Neural cell (in vitro differentiated cells): ENCODE measurements around the gene SERGEF. TPM values are rescaled to one million over a fixed set of nuclear protein-coding genes. Genes with fewer than 3 reads are reported as not detected.

Experiments used
- H2AFZ ChIP-seq: fragments of 200-600, 300-800 bp; sonication (generic), shearing (Covaris generic); 2 replicates; pipeline ENCODE4 v1.6.0; 2014; ENCODE audit warnings: low read depth, mild to moderate bottlenecking, antibody characterized with exemption, low read length, moderate library complexity
- H3F3A ChIP-seq: fragments of 200-600 bp; shearing (Covaris generic); 2 replicates; pipeline ENCODE4 v1.6.1; 2016; ENCODE audit warnings: mild to moderate bottlenecking, moderate library complexity, mixed read lengths, antibody characterized with exemption, low read length; ENCODE audit not compliant: insufficient read depth, poor library complexity, severe bottlenecking
- H3K27ac ChIP-seq: fragments of 200-600, 300-800 bp; sonication (generic), shearing (Covaris generic); 2 replicates; pipeline ENCODE4 v1.5.1; 2014; ENCODE audit warnings: mild to moderate bottlenecking, low read length, moderate library complexity
- H3K27me3 ChIP-seq: fragments of 300-800, 200-600 bp; sonication (generic), shearing (Covaris generic); 2 replicates; pipeline ENCODE4 v1.6.0; 2014; ENCODE audit warnings: mild to moderate bottlenecking, low read depth, low read length, moderate library complexity; ENCODE audit not compliant: insufficient read depth
- H3K36me3 ChIP-seq: fragments of 300-800, 200-600 bp; sonication (generic), shearing (Covaris generic); 2 replicates; pipeline ENCODE4 v1.5.1; 2014; ENCODE audit warnings: mild to moderate bottlenecking, antibody characterized with exemption, low read length, moderate library complexity; ENCODE audit not compliant: insufficient read depth
- H3K4me2 ChIP-seq: fragments of 300-800, 200-600 bp; sonication (generic), shearing (Covaris generic); 2 replicates; pipeline ENCODE4 v1.6.0; 2014; ENCODE audit warnings: mild to moderate bottlenecking, low read length
- H3K4me3 ChIP-seq: fragments of 300-800, 200-600 bp; sonication (generic), shearing (Covaris generic); 2 replicates; pipeline ENCODE4 v1.5.1; 2014; ENCODE audit warnings: mild to moderate bottlenecking, low read length, moderate library complexity
- H3K79me2 ChIP-seq: fragments of 200-600 bp; shearing (Covaris generic); replicated peaks from 2 replicates; pipeline ENCODE4 v1.6.0; 2014; ENCODE audit warnings: mild to moderate bottlenecking, low read length, moderate library complexity; ENCODE audit not compliant: insufficient read depth
- H3K9ac ChIP-seq: fragments of 300-800, 200-600 bp; sonication (generic), shearing (Covaris generic); 2 replicates; pipeline ENCODE4 v1.6.1; 2016; ENCODE audit warnings: mild to moderate bottlenecking, low read length, mixed read lengths
- H3K9me2 ChIP-seq: fragments of 200-600 bp; shearing (Covaris generic); 2 replicates; pipeline ENCODE4 v1.6.1; 2016; ENCODE audit warnings: mild to moderate bottlenecking, low read length, mixed read lengths; ENCODE audit not compliant: insufficient read depth
- H3K9me3 ChIP-seq: fragments of 200-600, 300-800 bp; sonication (generic), shearing (Covaris generic); 2 replicates; pipeline ENCODE4 v1.6.1; 2016; ENCODE audit warnings: mild to moderate bottlenecking, mixed run types, low read length, moderate library complexity, mixed read lengths
- H4K20me1 ChIP-seq: fragments of 200-600 bp; shearing (Covaris generic); 2 replicates; pipeline ENCODE4 v1.6.1; 2016; ENCODE audit warnings: mild to moderate bottlenecking, mixed run types; ENCODE audit not compliant: insufficient read depth
- CTCF ChIP-seq: fragments of 450-650 bp; IDR thresholded peaks from 2 replicates; pipeline ENCODE4 v1.5.1; 2014; ENCODE audit warnings: antibody characterized with exemption, mild to moderate bottlenecking, moderate library complexity; ENCODE audit not compliant: poor library complexity, severe bottlenecking
- EP300 ChIP-seq: fragments of 450-650 bp; conservative IDR thresholded peaks from 2 replicates; pipeline ENCODE4 v1.6.1; 2014; ENCODE audit warnings: antibody characterized with exemption, mild to moderate bottlenecking, moderate library complexity; ENCODE audit not compliant: poor library complexity, severe bottlenecking
- EZH2 ChIP-seq: fragments of 200-600, 300-800 bp; shearing (Covaris generic), sonication (generic); IDR thresholded peaks from 2 replicates; pipeline ENCODE4 v1.6.1; 2014; ENCODE audit warnings: antibody characterized with exemption, low read length, borderline replicate concordance, mild to moderate bottlenecking; ENCODE audit not compliant: insufficient read depth, poor library complexity, severe bottlenecking
- MXI1 ChIP-seq: fragments of 450-650 bp; conservative IDR thresholded peaks from 2 replicates; pipeline ENCODE4 v1.6.1; 2014; ENCODE audit warnings: antibody characterized with exemption, mild to moderate bottlenecking; ENCODE audit not compliant: poor library complexity, severe bottlenecking
- POLR2AphosphoS5 ChIP-seq: IDR thresholded peaks from 2 replicates; pipeline ENCODE4 v1.6.1; 2012
- RAD21 ChIP-seq: fragments of 450-650 bp; conservative IDR thresholded peaks from 2 replicates; pipeline ENCODE4 v1.6.1; 2014; ENCODE audit warnings: antibody characterized with exemption, mild to moderate bottlenecking, moderate library complexity
- SMC3 ChIP-seq: fragments of 450-650 bp; conservative IDR thresholded peaks from 2 replicates; pipeline ENCODE4 v1.6.1; 2014; ENCODE audit warnings: antibody characterized with exemption, mild to moderate bottlenecking, moderate library complexity; ENCODE audit not compliant: poor library complexity
- TAF1 ChIP-seq: IDR thresholded peaks from 2 replicates; pipeline ENCODE4 v1.6.1; 2012; ENCODE audit warnings: low read depth
- polyA plus RNA-seq: library from polyadenylated mRNA; depleted of rRNA; stranded (reverse); fragments of >200 nt; gene quantifications from 2 replicates; pipeline ENCODE4 v1.2.3, GENCODE V29; 2014
- TF ChIP-seq, protein P1 (sequence below): IDR thresholded peaks from 2 replicates; pipeline ENCODE4 v1.6.1; 2012; ENCODE audit warnings: borderline replicate concordance

The SERGEF gene
- polyA plus RNA-seq, 1 donor from 2014 or later = 49.6 TPM

GRCh38 chr11:17812865-17813187 lies 200.0 kb downstream of the SERGEF start:
- Histone ChIP-seq H3K9ac (no peak overlapping the region), H2AFZ (no peak overlapping the region), H3F3A (no peaks in the 10 kb centered on the region), H3K4me3 (no peak overlapping the region), H3K4me2 (no peak overlapping the region), H3K27ac (no peak overlapping the region), H3K27me3 (no peaks in the 10 kb centered on the region), H3K36me3 (no peaks in the 10 kb centered on the region), H3K9me2 (no peaks in the 10 kb centered on the region), H3K9me3 (no peaks in the 10 kb centered on the region), H3K79me2 (no peaks in the 10 kb centered on the region), H4K20me1 (no peaks in the 10 kb centered on the region)
- TF ChIP-seq EP300 (no peak), SMC3 (no peak), POLR2AphosphoS5 (no peak), RAD21 (no peak), EZH2 (no peak), TAF1 (no peak)

DNA sequence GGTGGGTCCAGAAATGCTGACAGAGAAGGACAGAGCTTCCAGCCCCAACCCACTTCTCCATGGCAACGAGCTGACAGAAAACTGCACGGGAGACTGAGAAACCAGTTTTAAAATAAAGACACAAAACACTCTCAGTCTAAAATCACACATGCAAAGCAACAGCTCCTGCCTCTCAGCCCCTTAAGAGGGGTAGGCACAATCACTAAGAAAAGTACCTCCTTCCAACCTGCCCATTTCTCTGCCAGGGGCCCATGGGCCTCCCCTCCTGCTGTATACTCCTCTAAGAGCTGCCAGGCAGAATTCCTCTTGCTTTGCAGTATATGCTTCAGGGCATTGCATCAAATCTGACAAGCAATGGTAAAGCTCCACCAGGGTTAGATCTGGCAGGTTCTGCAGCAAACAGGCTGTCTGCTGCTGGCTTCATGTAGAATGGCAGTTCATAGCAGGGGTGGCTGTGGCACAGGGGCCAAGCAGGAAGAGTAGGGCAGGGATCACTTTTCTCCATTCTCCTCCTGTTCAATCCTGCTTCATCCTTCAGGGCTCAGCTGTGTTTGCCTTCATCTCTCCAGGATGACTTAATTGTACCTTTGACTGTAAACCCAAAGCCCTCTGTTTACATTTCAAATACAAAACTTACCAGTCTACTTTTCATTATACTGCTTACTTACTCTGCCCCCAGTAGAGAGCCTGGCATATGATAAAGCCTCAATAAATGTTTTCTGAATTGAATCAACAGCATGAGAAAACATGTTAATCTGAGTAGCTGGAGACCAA lies 200.6 kb downstream of the SERGEF start:
- H3K9me2 ChIP-seq = no peaks in the 10 kb centered on the region
- H3K4me2 ChIP-seq = no peak overlapping the region
- peak overlapping the region; percentile 1 for H3K4me3 ChIP-seq
- no peaks in the 10 kb centered on the region for H3K27me3 ChIP-seq
- H3K9me3 ChIP-seq = no peaks in the 10 kb centered on the region
- no peaks in the 10 kb centered on the region for H3K79me2 ChIP-seq
- no peak overlapping the region for H2AFZ ChIP-seq
- H4K20me1 ChIP-seq = no peaks in the 10 kb centered on the region
- H3F3A ChIP-seq = no peaks in the 10 kb centered on the region
- H3K36me3 ChIP-seq = no peaks in the 10 kb centered on the region
- H3K27ac ChIP-seq = no peak overlapping the region
- TF ChIP-seq POLR2AphosphoS5 (no peak), EP300 (no peak)
- no peak overlapping the region for H3K9ac ChIP-seq

- H3K9me3 ChIP-seq = no peaks in the 10 kb centered on the region
- no peaks in the 10 kb centered on the region for H3F3A ChIP-seq
- H3K9ac ChIP-seq = no peak overlapping the region
- H3K4me2 ChIP-seq = no peak overlapping the region
- no peak overlapping the region for H3K4me3 ChIP-seq
- no peaks in the 10 kb centered on the region for H3K79me2 ChIP-seq
- H4K20me1 ChIP-seq = no peaks in the 10 kb centered on the region
- TF ChIP-seq EP300 (no peak), MXI1 (no peak), POLR2AphosphoS5 (no peak), CTCF (no peak), EZH2 (no peak), TAF1 (no peak), SMC3 (no peak), RAD21 (no peak)
- TF ChIP-seq, protein P1, sequence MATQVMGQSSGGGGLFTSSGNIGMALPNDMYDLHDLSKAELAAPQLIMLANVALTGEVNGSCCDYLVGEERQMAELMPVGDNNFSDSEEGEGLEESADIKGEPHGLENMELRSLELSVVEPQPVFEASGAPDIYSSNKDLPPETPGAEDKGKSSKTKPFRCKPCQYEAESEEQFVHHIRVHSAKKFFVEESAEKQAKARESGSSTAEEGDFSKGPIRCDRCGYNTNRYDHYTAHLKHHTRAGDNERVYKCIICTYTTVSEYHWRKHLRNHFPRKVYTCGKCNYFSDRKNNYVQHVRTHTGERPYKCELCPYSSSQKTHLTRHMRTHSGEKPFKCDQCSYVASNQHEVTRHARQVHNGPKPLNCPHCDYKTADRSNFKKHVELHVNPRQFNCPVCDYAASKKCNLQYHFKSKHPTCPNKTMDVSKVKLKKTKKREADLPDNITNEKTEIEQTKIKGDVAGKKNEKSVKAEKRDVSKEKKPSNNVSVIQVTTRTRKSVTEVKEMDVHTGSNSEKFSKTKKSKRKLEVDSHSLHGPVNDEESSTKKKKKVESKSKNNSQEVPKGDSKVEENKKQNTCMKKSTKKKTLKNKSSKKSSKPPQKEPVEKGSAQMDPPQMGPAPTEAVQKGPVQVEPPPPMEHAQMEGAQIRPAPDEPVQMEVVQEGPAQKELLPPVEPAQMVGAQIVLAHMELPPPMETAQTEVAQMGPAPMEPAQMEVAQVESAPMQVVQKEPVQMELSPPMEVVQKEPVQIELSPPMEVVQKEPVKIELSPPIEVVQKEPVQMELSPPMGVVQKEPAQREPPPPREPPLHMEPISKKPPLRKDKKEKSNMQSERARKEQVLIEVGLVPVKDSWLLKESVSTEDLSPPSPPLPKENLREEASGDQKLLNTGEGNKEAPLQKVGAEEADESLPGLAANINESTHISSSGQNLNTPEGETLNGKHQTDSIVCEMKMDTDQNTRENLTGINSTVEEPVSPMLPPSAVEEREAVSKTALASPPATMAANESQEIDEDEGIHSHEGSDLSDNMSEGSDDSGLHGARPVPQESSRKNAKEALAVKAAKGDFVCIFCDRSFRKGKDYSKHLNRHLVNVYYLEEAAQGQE = no peak
- H3K27ac ChIP-seq = no peak overlapping the region
- no peak overlapping the region for H2AFZ ChIP-seq
- H3K36me3 ChIP-seq = no peaks in the 10 kb centered on the region
- H3K9me2 ChIP-seq = no peaks in the 10 kb centered on the region
- no peaks in the 10 kb centered on the region for H3K27me3 ChIP-seq
These were observed 201.5 kb downstream of the SERGEF start for GRCh38 chr11:17811352-17811751.
